Glomerular endothelial cell (primary cell): Measurements from ENCODE around the gene UCP3. TPM values are rescaled to one million over a fixed set of nuclear protein-coding genes. Genes with fewer than 3 reads are reported as not detected.
"Not testable (repeated sequence)": the region's sequence is repeated elsewhere in the genome, so short reads cannot be mapped to it uniquely, and the experiment has no call there.

ENCODE experiments used
- DNase-seq: peaks from one replicate; pipeline ENCODE4 v3.0.0-alpha.2; 2011; ENCODE audit warnings: low read depth, low spot score; ENCODE audit errors: extremely low read depth
- total RNA-seq: library from RNA; depleted of rRNA; stranded (reverse); fragments of >200 nt; gene quantifications from 2 replicates; pipeline ENCODE4 v1.2.3, GENCODE V29; 2015

The UCP3 gene
- total RNA-seq, 1 donor from 2014 or later = 1.4 TPM

- no peak for DNase-seq
Observed at GRCh38 chr11:74002832-74003231, 6.1 kb downstream of the UCP3 start.

- no peak for DNase-seq
Observed at GRCh38 chr11:74001822-74002286, 7.0 kb downstream of the UCP3 start.

- no peak for DNase-seq
Observed at GRCh38 chr11:74000307-74001133, 8.4 kb downstream of the UCP3 start.

- DNase-seq = no peak
Observed at GRCh38 chr11:73999581-74000306, 9.1 kb downstream of the UCP3 start.

GRCh38 chr11:73998846-73999575, 9.9 kb downstream of the UCP3 start:
- no peak for DNase-seq

GRCh38 chr11:73997120-73997770, 11.6 kb downstream of the UCP3 start:
- no peak for DNase-seq

GRCh38 chr11:73996161-73996747, 12.6 kb downstream of the UCP3 start:
- DNase-seq = no peak

- no peak for DNase-seq
Observed at GRCh38 chr11:73995731-73996130, 13.2 kb downstream of the UCP3 start.

GRCh38 chr11:73995247-73995646, 13.6 kb downstream of the UCP3 start:
- DNase-seq = no peak

- no peak for DNase-seq
Observed at GRCh38 chr11:73991471-73992006, 17.3 kb downstream of the UCP3 start.

GRCh38 chr11:73990730-73991129, 18.2 kb downstream of the UCP3 start:
- no peak for DNase-seq

GRCh38 chr11:73989156-73989555, 19.7 kb downstream of the UCP3 start:
- no peak for DNase-seq

GRCh38 chr11:73988227-73988626, 20.7 kb downstream of the UCP3 start:
- no peak for DNase-seq

- DNase-seq = not testable (repeated sequence)
Observed at GRCh38 chr11:73985661-73986060, 23.2 kb downstream of the UCP3 start.

- DNase-seq = no peak
Observed at GRCh38 chr11:73983741-73984538, 24.9 kb downstream of the UCP3 start.

GRCh38 chr11:73982990-73983740, 25.7 kb downstream of the UCP3 start:
- DNase-seq = no peak

- no peak for DNase-seq
Observed at GRCh38 chr11:73982595-73982989, 26.3 kb downstream of the UCP3 start, which contains the start of gene UCP2. Gene UCP2, minus strand, starts transcription at chr11:73982843. Its CDS starts 4,465 bp downstream, at chr11:73978378.

- DNase-seq = no peak
Observed at GRCh38 chr11:73981051-73981805, 27.7 kb downstream of the UCP3 start.
